B cell (primary cell): ENCODE data around the gene EPB41L1. TPM values are rescaled to one million over a fixed set of nuclear protein-coding genes. Genes with fewer than 3 reads are reported as not detected.

Experiments used
- ATAC-seq: fragments of 200-7000 bp; cut with Tn5 transposase; one replicate; pipeline ENCODE4 v1.10.0; 2021; ENCODE audit warnings: low read depth, mild to moderate bottlenecking, moderate number of reproducible peaks, moderate library complexity
- CTCF ChIA-PET: fragments of 350-600 bp; sonication (Branson Sonifier 250); formaldehyde crosslinking; loops from one replicate; lab custom pipeline; 2021; ENCODE audit warnings: antibody characterized with exemption, inconsistent platforms; lab: Charles Lee
- POLR2A ChIA-PET: fragments of 350-600 bp; sonication (Branson Sonifier 250); formaldehyde crosslinking; loops from one replicate; lab custom pipeline; 2021; ENCODE audit warnings: antibody characterized with exemption; lab: Charles Lee
- DNase-seq: peaks from one replicate; pipeline ENCODE4 v3.0.0; 2013
- H2AFZ ChIP-seq: 2 replicates; pipeline ENCODE4 v1.6.1; 2012; ENCODE audit warnings: mild to moderate bottlenecking, low read depth, low read length; ENCODE audit not compliant: insufficient read depth, poor library complexity, severe bottlenecking
- H3K27ac ChIP-seq, 2 donors: 1 replicate in 1 of 2; 2 replicates in 1 of 2; pipeline ENCODE4 v1.5.1; 2012 to 2013; ENCODE audit warnings: low read length in 2 of 2, mild to moderate bottlenecking in 2 of 2, moderate library complexity in 1 of 2
- H3K27me3 ChIP-seq, 4 experiments: fragments of 200-600 bp in 1 of 4; sonication (generic) in 1 of 4; replicated peaks in 1 of 4; 1 replicate in 2 of 4; 2 replicates in 2 of 4; pipeline versions ENCODE4 v1.6.1 to v1.7.0; 2013 to 2016; ENCODE audit warnings: low read length in 3 of 4, mild to moderate bottlenecking in 2 of 4, mixed read lengths in 1 of 4, moderate library complexity in 1 of 4; ENCODE audit not compliant: insufficient read depth in 4 of 4, control insufficient read depth in 3 of 4; ENCODE audit errors: control extremely low read depth in 1 of 4
- H3K36me3 ChIP-seq, 2 experiments: replicated peaks in 1 of 2; 1 replicate in 1 of 2; 2 replicates in 1 of 2; pipeline versions ENCODE4 v1.6.1 to v1.7.1; 2013; ENCODE audit warnings: low read length in 1 of 2; ENCODE audit not compliant: insufficient read depth in 2 of 2, control insufficient read depth in 1 of 2; ENCODE audit errors: control extremely low read depth in 1 of 2, extremely low read depth in 1 of 2
- H3K4me1 ChIP-seq, 2 donors: fragments of 200-600 bp in 1 of 2; sonication (generic) in 1 of 2; 1 replicate in 1 of 2; 2 replicates in 1 of 2; pipeline versions ENCODE4 v1.5.1 to v1.6.1; 2013 to 2017; ENCODE audit warnings: low read length in 2 of 2; ENCODE audit not compliant: control insufficient read depth in 2 of 2, insufficient read depth in 2 of 2
- H3K4me2 ChIP-seq: replicated peaks from 2 replicates; pipeline ENCODE3; 2012; ENCODE audit warnings: mild to moderate bottlenecking, low read depth, low read length; ENCODE audit not compliant: poor library complexity, severe bottlenecking
- H3K4me3 ChIP-seq, 5 experiments: fragments of 200-600 bp in 1 of 5; sonication (generic) in 1 of 5; 1 replicate in 3 of 5; 2 replicates in 2 of 5; pipeline versions ENCODE4 v1.5.1 to v1.7.0; 2011 to 2016; ENCODE audit warnings: low read length in 4 of 5, mild to moderate bottlenecking in 4 of 5, low read depth in 2 of 5, control low read depth in 1 of 5, moderate library complexity in 1 of 5; ENCODE audit not compliant: insufficient read depth in 1 of 5; ENCODE audit errors: control extremely low read depth in 1 of 5, extremely low read depth in 1 of 5
- H3K79me2 ChIP-seq: fragments of 200-600 bp; sonication (generic); one replicate; pipeline ENCODE4 v1.6.0; 2016; ENCODE audit warnings: low read length; ENCODE audit not compliant: control insufficient read depth, insufficient read depth
- H3K9ac ChIP-seq: fragments of 200-600 bp; sonication (generic); 2 replicates; pipeline ENCODE4 v1.6.1; 2017; ENCODE audit warnings: mild to moderate bottlenecking, low read length, moderate library complexity
- H3K9me3 ChIP-seq, 3 donors: one replicate each; pipeline versions ENCODE4 v1.6.1 to v1.7.1; 2013; ENCODE audit warnings: low read length in 2 of 3; ENCODE audit not compliant: control insufficient read depth in 2 of 3, insufficient read depth in 1 of 3; ENCODE audit errors: control extremely low read depth in 1 of 3
- H4K20me1 ChIP-seq: 2 replicates; pipeline ENCODE4 v1.6.0; 2012; ENCODE audit warnings: mild to moderate bottlenecking, low read length; ENCODE audit not compliant: insufficient read depth, control insufficient read depth, poor library complexity, severe bottlenecking
- H3K27ac Mint-ChIP-seq: one replicate; pipeline ENCODE4 v1.8.0; 2021; ENCODE audit warnings: mixed read lengths
- H3K27me3 Mint-ChIP-seq: one replicate; pipeline ENCODE4 v1.8.0; 2021; ENCODE audit warnings: mixed read lengths
- H3K4me1 Mint-ChIP-seq: one replicate; pipeline ENCODE4 v1.8.0; 2021; ENCODE audit warnings: mixed read lengths
- H3K4me3 Mint-ChIP-seq: one replicate; pipeline ENCODE4 v1.8.0; 2021; ENCODE audit warnings: mixed read lengths
- H3K9me3 Mint-ChIP-seq: one replicate; pipeline ENCODE4 v1.8.0; 2022; ENCODE audit warnings: mixed read lengths; ENCODE audit not compliant: insufficient read depth
- EZH2 ChIP-seq: IDR thresholded peaks from 2 replicates; pipeline ENCODE4 v1.6.1; 2012; ENCODE audit warnings: borderline replicate concordance, low read depth, mild to moderate bottlenecking, moderate library complexity, low read length; ENCODE audit not compliant: insufficient read depth, poor library complexity, severe bottlenecking
- whole genome bisulfite sequencing: methylation state at CpG from one replicate; pipeline ENCODE4 v1.1.5; 2013; ENCODE audit warnings: missing lambda C conversion rate; ENCODE audit not compliant: insufficient coverage; 5-methylcytosine and 5-hydroxymethylcytosine counted together
- intact Hi-C: fragments of 100-400 bp; cut with micrococcal nuclease; formaldehyde crosslinking; loops from one replicate; pipeline ENCODE4 v1.10.0; 2022
- polyA plus RNA-seq: library from polyadenylated mRNA; depleted of rRNA; stranded (reverse); fragments of >200 nt; gene quantifications from 2 replicates; pipeline ENCODE4 v1.2.3, GENCODE V29; 2012
- total RNA-seq, 2 donors: library from RNA; stranded (reverse); fragments of 120-200 nt in 1 of 2; gene quantifications; 1 replicate in 1 of 2; 2 replicates in 1 of 2; pipeline versions ENCODE4 v1.2.3 to v1.2.4, GENCODE V29; 2013 to 2022
- TF ChIP-seq, protein P1 (sequence below): fragments of 200-600 bp; IDR thresholded peaks from one replicate; pipeline ENCODE4 v1.8.0; 2022; ENCODE audit warnings: antibody characterized with exemption, mild to moderate bottlenecking

The EPB41L1 gene
- total and polyA plus RNA-seq, 2 donors (not counting 1 experiment from before 2014, with no cell fraction given) = 0.12 to 1.3 TPM

DNA sequence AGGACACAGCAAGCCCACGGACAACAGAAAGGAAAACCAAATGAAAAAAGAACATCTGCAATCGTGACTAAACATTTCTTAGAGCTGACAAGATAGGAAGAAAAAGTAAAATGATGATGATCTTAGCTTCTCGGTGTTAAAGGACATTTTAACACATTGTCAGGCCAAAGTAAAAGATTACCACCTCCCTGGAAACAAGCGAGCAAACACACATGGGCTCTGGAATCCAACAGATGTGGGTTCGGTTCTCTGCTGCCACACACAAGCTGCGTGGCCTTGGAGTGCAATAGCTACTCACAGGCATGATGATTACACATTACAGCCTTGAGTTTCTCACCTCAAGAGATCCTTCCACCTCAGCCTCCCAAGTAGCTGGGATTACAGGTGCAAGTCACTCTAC is 74.2 kb downstream of the EPB41L1 start:
- WGBS = 58% methylated on average over 3 of the region's 6 CpGs
- no peaks in the 10 kb centered on the region for H3K4me1 Mint-ChIP-seq
- Histone ChIP-seq H3K27me3 (peaks cover 0 to 13% (median 6%) of the 10 kb centered on the region in 4 experiments), H3K9ac (no peak overlapping the region), H3K9me3 (no peaks in the 10 kb centered on the region), H3K4me3 (no peak overlapping the region), H3K4me2 (no peak overlapping the region), H3K36me3 (no peaks in the 10 kb centered on the region), H2AFZ (peak overlapping the region; percentile 22), H3K27ac (no peak overlapping the region), H3K4me1 (no peaks in the 10 kb centered on the region), H4K20me1 (no peaks in the 10 kb centered on the region), H3K79me2 (no peaks in the 10 kb centered on the region)
- no peak overlapping the region for H3K27ac Mint-ChIP-seq
- ATAC-seq (no peak), DNase-seq (no peak)
- no peak overlapping the region for H3K4me3 Mint-ChIP-seq
- H3K27me3 Mint-ChIP-seq = peaks cover 30% of the 10 kb centered on the region
- ChIA-PET CTCF (interaction anchor here (1.4 kb wide), 1 partner anchor 27 kb away, joined by 7 read pairs; no protein-coding TSS in a partner anchor), POLR2A (no interaction called here)
- intact Hi-C loops = no loop called here
- H3K9me3 Mint-ChIP-seq = no peaks in the 10 kb centered on the region
- no peak for TF ChIP-seq EZH2
- TF ChIP-seq, protein P1, sequence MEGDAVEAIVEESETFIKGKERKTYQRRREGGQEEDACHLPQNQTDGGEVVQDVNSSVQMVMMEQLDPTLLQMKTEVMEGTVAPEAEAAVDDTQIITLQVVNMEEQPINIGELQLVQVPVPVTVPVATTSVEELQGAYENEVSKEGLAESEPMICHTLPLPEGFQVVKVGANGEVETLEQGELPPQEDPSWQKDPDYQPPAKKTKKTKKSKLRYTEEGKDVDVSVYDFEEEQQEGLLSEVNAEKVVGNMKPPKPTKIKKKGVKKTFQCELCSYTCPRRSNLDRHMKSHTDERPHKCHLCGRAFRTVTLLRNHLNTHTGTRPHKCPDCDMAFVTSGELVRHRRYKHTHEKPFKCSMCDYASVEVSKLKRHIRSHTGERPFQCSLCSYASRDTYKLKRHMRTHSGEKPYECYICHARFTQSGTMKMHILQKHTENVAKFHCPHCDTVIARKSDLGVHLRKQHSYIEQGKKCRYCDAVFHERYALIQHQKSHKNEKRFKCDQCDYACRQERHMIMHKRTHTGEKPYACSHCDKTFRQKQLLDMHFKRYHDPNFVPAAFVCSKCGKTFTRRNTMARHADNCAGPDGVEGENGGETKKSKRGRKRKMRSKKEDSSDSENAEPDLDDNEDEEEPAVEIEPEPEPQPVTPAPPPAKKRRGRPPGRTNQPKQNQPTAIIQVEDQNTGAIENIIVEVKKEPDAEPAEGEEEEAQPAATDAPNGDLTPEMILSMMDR = no peak

DNA sequence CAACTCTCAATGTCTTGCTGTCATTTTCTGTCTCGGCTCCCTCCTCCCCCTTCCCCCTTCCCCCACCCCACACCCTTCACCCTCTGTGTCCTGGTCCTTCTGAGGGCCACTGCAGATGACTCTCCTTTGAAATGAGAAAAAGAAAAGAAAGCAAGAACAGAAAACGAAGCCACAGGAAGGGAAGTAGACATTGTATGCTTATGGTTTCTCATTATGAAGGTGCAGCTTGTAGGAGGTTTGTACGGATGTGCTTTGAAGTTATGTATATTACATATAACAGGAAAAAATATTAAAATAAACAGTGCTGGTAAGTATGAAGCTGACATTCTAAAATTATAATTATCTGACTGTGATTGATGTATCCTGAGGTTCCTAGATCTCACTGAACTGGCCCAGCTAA is 75.5 kb downstream of the EPB41L1 start:
- Mint-ChIP-seq H3K4me3 (no peak overlapping the region), H3K9me3 (no peaks in the 10 kb centered on the region), H3K27ac (no peak overlapping the region), H3K4me1 (no peaks in the 10 kb centered on the region), H3K27me3 (peaks cover 30% of the 10 kb centered on the region)
- Histone ChIP-seq H3K27me3 (peaks cover 0 to 13% (median 6%) of the 10 kb centered on the region in 4 experiments), H3K4me3 (no peak overlapping the region), H3K36me3 (no peaks in the 10 kb centered on the region), H3K27ac (no peak overlapping the region), H4K20me1 (no peaks in the 10 kb centered on the region), H3K4me1 (no peaks in the 10 kb centered on the region), H3K79me2 (no peaks in the 10 kb centered on the region), H3K9ac (no peak overlapping the region), H3K9me3 (no peaks in the 10 kb centered on the region), H2AFZ (no peak overlapping the region), H3K4me2 (no peak overlapping the region)
- intact Hi-C loops = loop anchor here (10.0 kb wide), 1 partner anchor 175 kb away; no protein-coding TSS in a partner anchor
- ChIA-PET CTCF (no interaction called here), POLR2A (no interaction called here)
- no peak for DNase-seq
- no peak for TF ChIP-seq EZH2
- TF ChIP-seq, protein P1 = no peak
- no peak for ATAC-seq
- no CpG with 5 or more reads among the region's 3 CpGs for WGBS
